IPS-15b (cell line): ENCODE results near the gene AKR1B15.

Experiments
- H3K27me3 ChIP-seq: one replicate; pipeline ENCODE4 v1.6.1; 2013; ENCODE audit warnings: low read length; ENCODE audit not compliant: control insufficient read depth, insufficient read depth
- H3K36me3 ChIP-seq: one replicate; pipeline ENCODE4 v1.6.1; 2013; ENCODE audit warnings: low read length; ENCODE audit not compliant: control insufficient read depth, insufficient read depth
- H3K4me1 ChIP-seq: one replicate; pipeline ENCODE4 v1.6.1; 2013; ENCODE audit warnings: mild to moderate bottlenecking, low read length; ENCODE audit not compliant: control insufficient read depth, insufficient read depth
- H3K4me3 ChIP-seq: one replicate; pipeline ENCODE4 v1.5.1; 2013; ENCODE audit warnings: low read depth, low read length
- H3K9ac ChIP-seq: one replicate; pipeline ENCODE4 v1.6.1; 2013; ENCODE audit warnings: low read depth, mild to moderate bottlenecking, low read length
- H3K9me3 ChIP-seq: one replicate; pipeline ENCODE4 v1.6.1; 2013; ENCODE audit warnings: mild to moderate bottlenecking, low read length; ENCODE audit not compliant: control insufficient read depth, insufficient read depth

Gene AKR1B15

GRCh38 chr7:134548877-134549276, at the start of gene AKR1B15:
AKR1B15 (plus strand) TSS chr7:134549110; CDS start chr7:134564620, 15,510 bp downstream.
- H3K9me3 ChIP-seq: no peaks in the 10 kb centered on the region
- H3K9ac ChIP-seq: no peak within 1 kb of the TSS
- H3K36me3 ChIP-seq: no peaks in the 10 kb centered on the region
- H3K27me3 ChIP-seq: peaks cover 4% of the 10 kb centered on the region
- H3K4me3 ChIP-seq: peak within 1 kb of the TSS; percentile 62
- peaks cover 15% of the 10 kb centered on the region for H3K4me1 ChIP-seq

- H3K4me3 ChIP-seq: no peak overlapping the region
- H3K27me3 ChIP-seq: no peaks in the 10 kb centered on the region
- H3K9me3 ChIP-seq: no peaks in the 10 kb centered on the region
- H3K9ac ChIP-seq: no peak overlapping the region
- no peaks in the 10 kb centered on the region for H3K36me3 ChIP-seq
- H3K4me1 ChIP-seq: no peaks in the 10 kb centered on the region
These were observed 48.5 kb upstream of the AKR1B15 start for GRCh38 chr7:134500406-134500805.

- H3K9ac ChIP-seq: no peak overlapping the region
- no peaks in the 10 kb centered on the region for H3K9me3 ChIP-seq
- no peaks in the 10 kb centered on the region for H3K4me1 ChIP-seq
- no peak overlapping the region for H3K4me3 ChIP-seq
- no peaks in the 10 kb centered on the region for H3K27me3 ChIP-seq
- H3K36me3 ChIP-seq: no peaks in the 10 kb centered on the region
These were observed 47.9 kb upstream of the AKR1B15 start for GRCh38 chr7:134500982-134501381.

GRCh38 chr7:134502463-134503371, 46.2 kb upstream of the AKR1B15 start:
- no peak overlapping the region for H3K9ac ChIP-seq
- no peaks in the 10 kb centered on the region for H3K4me1 ChIP-seq
- H3K27me3 ChIP-seq: no peaks in the 10 kb centered on the region
- no peak overlapping the region for H3K4me3 ChIP-seq
- H3K36me3 ChIP-seq: no peaks in the 10 kb centered on the region
- H3K9me3 ChIP-seq: no peaks in the 10 kb centered on the region

GRCh38 chr7:134504660-134505164, 44.2 kb upstream of the AKR1B15 start:
- no peaks in the 10 kb centered on the region for H3K36me3 ChIP-seq
- no peaks in the 10 kb centered on the region for H3K27me3 ChIP-seq
- no peak overlapping the region for H3K9ac ChIP-seq
- H3K4me3 ChIP-seq: no peak overlapping the region
- H3K4me1 ChIP-seq: no peaks in the 10 kb centered on the region
- H3K9me3 ChIP-seq: no peaks in the 10 kb centered on the region

- H3K27me3 ChIP-seq: no peaks in the 10 kb centered on the region
- no peak overlapping the region for H3K4me3 ChIP-seq
- no peaks in the 10 kb centered on the region for H3K4me1 ChIP-seq
- H3K9me3 ChIP-seq: no peaks in the 10 kb centered on the region
- no peaks in the 10 kb centered on the region for H3K36me3 ChIP-seq
- H3K9ac ChIP-seq: no peak overlapping the region
These were observed 43.1 kb upstream of the AKR1B15 start for GRCh38 chr7:134505856-134506255.

- Histone ChIP-seq H3K9ac (no peak overlapping the region), H3K4me1 (no peaks in the 10 kb centered on the region), H3K36me3 (no peaks in the 10 kb centered on the region), H3K4me3 (no peak overlapping the region), H3K9me3 (no peaks in the 10 kb centered on the region), H3K27me3 (peaks cover 3% of the 10 kb centered on the region)
These were observed 39.9 kb upstream of the AKR1B15 start for GRCh38 chr7:134509010-134509409.

GRCh38 chr7:134510646-134511045, 38.3 kb upstream of the AKR1B15 start:
- Histone ChIP-seq H3K9me3 (no peaks in the 10 kb centered on the region), H3K4me1 (no peaks in the 10 kb centered on the region), H3K9ac (no peak overlapping the region), H3K4me3 (no peak overlapping the region), H3K36me3 (no peaks in the 10 kb centered on the region), H3K27me3 (peaks cover 3% of the 10 kb centered on the region)

- Histone ChIP-seq H3K27me3 (peaks cover 3% of the 10 kb centered on the region), H3K4me3 (no peak overlapping the region), H3K9me3 (no peaks in the 10 kb centered on the region), H3K9ac (no peak overlapping the region), H3K4me1 (no peaks in the 10 kb centered on the region), H3K36me3 (no peaks in the 10 kb centered on the region)
These were observed 36.6 kb upstream of the AKR1B15 start for GRCh38 chr7:134512271-134512670.

- peaks cover 3% of the 10 kb centered on the region for H3K27me3 ChIP-seq
- no peaks in the 10 kb centered on the region for H3K36me3 ChIP-seq
- H3K9ac ChIP-seq: no peak overlapping the region
- H3K4me3 ChIP-seq: no peak overlapping the region
- H3K9me3 ChIP-seq: no peaks in the 10 kb centered on the region
- H3K4me1 ChIP-seq: no peaks in the 10 kb centered on the region
These were observed 35.6 kb upstream of the AKR1B15 start for GRCh38 chr7:134513169-134513752.

GRCh38 chr7:134514106-134514505, 34.8 kb upstream of the AKR1B15 start:
- H3K27me3 ChIP-seq: peaks cover 3% of the 10 kb centered on the region
- H3K4me3 ChIP-seq: no peak overlapping the region
- H3K4me1 ChIP-seq: no peaks in the 10 kb centered on the region
- H3K36me3 ChIP-seq: no peaks in the 10 kb centered on the region
- H3K9me3 ChIP-seq: no peaks in the 10 kb centered on the region
- H3K9ac ChIP-seq: no peak overlapping the region

- no peaks in the 10 kb centered on the region for H3K36me3 ChIP-seq
- H3K9me3 ChIP-seq: no peaks in the 10 kb centered on the region
- no peak overlapping the region for H3K4me3 ChIP-seq
- H3K4me1 ChIP-seq: no peaks in the 10 kb centered on the region
- peaks cover 3% of the 10 kb centered on the region for H3K27me3 ChIP-seq
- H3K9ac ChIP-seq: no peak overlapping the region
These were observed 34.2 kb upstream of the AKR1B15 start for GRCh38 chr7:134514663-134515062.
